ENCODE data around the gene ZRANB1.

ZRANB1 gene

GRCh38 chr10:125017547-125018298, 75.8 kb downstream of the ZRANB1 start:
- H3K27me3 ChIP-seq (ENCODE audit: control insufficient read depth, insufficient read depth, low read length, poor library complexity, severe bottlenecking): no peaks in the 10 kb centered on the region
- no peak overlapping the region for H3K27ac ChIP-seq (ENCODE audit: insufficient read depth, low read depth, low read length, poor library complexity, severe bottlenecking)

GRCh38 chr10:125018576-125019143, 76.7 kb downstream of the ZRANB1 start:
- Histone ChIP-seq H3K9me3 (ENCODE audit: control insufficient read depth, low read length) (no peaks in the 10 kb centered on the region), H3K27me3 (ENCODE audit: control insufficient read depth, insufficient read depth, low read length, poor library complexity, severe bottlenecking) (no peaks in the 10 kb centered on the region), H3K4me3 (ENCODE audit: insufficient read depth, low read depth, low read length) (no peak overlapping the region), H3K4me1 (ENCODE audit: control insufficient read depth, insufficient read depth, low read length) (peaks cover 5% of the 10 kb centered on the region), H3K36me3 (ENCODE audit: control insufficient read depth, insufficient read depth, low read length) (peaks cover 16% of the 10 kb centered on the region), H3K27ac (ENCODE audit: insufficient read depth, low read depth, low read length, poor library complexity, severe bottlenecking) (no peak overlapping the region)
- WGBS, 2 experiments: 94 to 96% methylated on average over 9 of the region's 9 CpGs

More at GRCh38 chr10:125017547-125018298, 75.8 kb downstream of the ZRANB1 start:
- WGBS, 2 experiments: 90% methylated on average over 12 of the region's 12 CpGs
- Histone ChIP-seq H3K36me3 (ENCODE audit: control insufficient read depth, insufficient read depth, low read length) (peaks cover 16% of the 10 kb centered on the region), H3K4me3 (ENCODE audit: insufficient read depth, low read depth, low read length) (no peak overlapping the region), H3K4me1 (ENCODE audit: control insufficient read depth, insufficient read depth, low read length) (peaks cover 5% of the 10 kb centered on the region), H3K9me3 (ENCODE audit: control insufficient read depth, low read length) (no peaks in the 10 kb centered on the region)

DNA sequence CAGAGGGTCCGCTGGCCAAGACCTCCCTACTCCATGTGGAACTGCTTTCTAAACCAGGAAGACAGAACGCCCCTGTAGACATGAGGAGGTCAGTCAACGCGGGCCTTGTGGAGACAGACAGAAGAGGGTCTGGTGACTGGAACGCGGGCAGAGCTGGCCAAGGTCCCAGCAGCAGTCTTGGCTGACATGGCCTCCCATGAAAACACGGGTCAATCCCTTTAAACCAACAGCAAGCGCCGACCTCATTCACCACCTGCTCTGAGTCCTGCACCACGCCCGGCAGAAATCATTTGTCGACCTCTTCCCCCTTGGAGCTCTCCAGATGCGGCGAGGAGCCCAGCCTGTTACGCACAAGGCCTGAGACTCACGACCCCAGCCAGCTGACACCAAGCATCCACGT, 78.5 kb downstream of the ZRANB1 start:
- no peaks in the 10 kb centered on the region for H3K9me3 ChIP-seq (ENCODE audit: control insufficient read depth, low read length)
- H3K27me3 ChIP-seq (ENCODE audit: control insufficient read depth, insufficient read depth, low read length, poor library complexity, severe bottlenecking): no peaks in the 10 kb centered on the region
- H3K36me3 ChIP-seq (ENCODE audit: control insufficient read depth, insufficient read depth, low read length): peaks cover 16% of the 10 kb centered on the region
- WGBS, 2 experiments: 95 to 96% methylated on average over 17 of the region's 17 CpGs
- no peak overlapping the region for H3K27ac ChIP-seq (ENCODE audit: insufficient read depth, low read depth, low read length, poor library complexity, severe bottlenecking)
- H3K4me1 ChIP-seq (ENCODE audit: control insufficient read depth, insufficient read depth, low read length): peaks cover 5% of the 10 kb centered on the region
- no peak overlapping the region for H3K4me3 ChIP-seq (ENCODE audit: insufficient read depth, low read depth, low read length)

- Histone ChIP-seq H3K9me3 (ENCODE audit: control insufficient read depth, low read length) (no peaks in the 10 kb centered on the region), H3K27ac (ENCODE audit: insufficient read depth, low read depth, low read length, poor library complexity, severe bottlenecking) (no peak overlapping the region), H3K27me3 (ENCODE audit: control insufficient read depth, insufficient read depth, low read length, poor library complexity, severe bottlenecking) (no peaks in the 10 kb centered on the region), H3K4me3 (ENCODE audit: insufficient read depth, low read depth, low read length) (no peak overlapping the region), H3K36me3 (ENCODE audit: control insufficient read depth, insufficient read depth, low read length) (peaks cover 16% of the 10 kb centered on the region), H3K4me1 (ENCODE audit: control insufficient read depth, insufficient read depth, low read length) (peaks cover 5% of the 10 kb centered on the region)
- 95 to 97% methylated on average over 9 of the region's 9 CpGs for WGBS, 2 experiments
Measured at GRCh38 chr10:125020871-125021270, 78.9 kb downstream of the ZRANB1 start.

DNA sequence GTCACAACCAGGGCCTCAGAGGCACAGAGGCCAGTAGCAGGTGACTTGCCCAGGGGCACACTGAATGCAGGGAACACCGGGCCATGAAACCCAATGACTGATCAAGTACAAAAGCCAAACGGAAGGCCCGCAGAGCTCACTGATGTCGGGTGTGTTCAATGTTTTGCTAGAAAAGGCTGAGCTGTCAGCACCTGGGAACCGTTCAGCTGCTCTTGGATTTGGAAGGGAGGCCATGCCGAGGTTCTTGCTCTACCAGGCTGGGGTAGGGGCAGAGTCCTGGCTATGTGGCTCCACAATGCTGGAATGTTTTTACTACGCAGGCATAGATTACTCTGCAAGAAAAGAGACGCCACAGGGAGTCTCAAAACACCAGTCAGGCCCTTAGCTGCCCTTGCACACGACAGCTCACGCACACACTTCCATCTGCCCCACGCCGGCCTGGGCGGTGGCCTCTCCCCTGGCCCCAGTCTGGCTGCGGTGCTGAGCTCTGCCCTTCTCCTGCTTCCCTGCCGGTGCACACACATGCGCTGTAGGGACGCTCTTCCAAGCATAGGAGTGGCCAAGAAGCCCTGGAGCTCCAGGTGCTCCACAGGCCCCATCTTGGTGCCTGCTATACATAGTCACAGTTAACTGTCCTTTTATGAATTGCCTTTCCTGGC, 79.9 kb downstream of the ZRANB1 start:
- H3K4me1 ChIP-seq (ENCODE audit: control insufficient read depth, insufficient read depth, low read length): peaks cover 5% of the 10 kb centered on the region
- no peaks in the 10 kb centered on the region for H3K27me3 ChIP-seq (ENCODE audit: control insufficient read depth, insufficient read depth, low read length, poor library complexity, severe bottlenecking)
- H3K36me3 ChIP-seq (ENCODE audit: control insufficient read depth, insufficient read depth, low read length): peaks cover 16% of the 10 kb centered on the region
- no peak overlapping the region for H3K27ac ChIP-seq (ENCODE audit: insufficient read depth, low read depth, low read length, poor library complexity, severe bottlenecking)
- H3K4me3 ChIP-seq (ENCODE audit: insufficient read depth, low read depth, low read length): no peak overlapping the region
- H3K9me3 ChIP-seq (ENCODE audit: control insufficient read depth, low read length): no peaks in the 10 kb centered on the region
- WGBS, 2 experiments: 89 to 90% methylated on average over 17 of the region's 17 CpGs

DNA sequence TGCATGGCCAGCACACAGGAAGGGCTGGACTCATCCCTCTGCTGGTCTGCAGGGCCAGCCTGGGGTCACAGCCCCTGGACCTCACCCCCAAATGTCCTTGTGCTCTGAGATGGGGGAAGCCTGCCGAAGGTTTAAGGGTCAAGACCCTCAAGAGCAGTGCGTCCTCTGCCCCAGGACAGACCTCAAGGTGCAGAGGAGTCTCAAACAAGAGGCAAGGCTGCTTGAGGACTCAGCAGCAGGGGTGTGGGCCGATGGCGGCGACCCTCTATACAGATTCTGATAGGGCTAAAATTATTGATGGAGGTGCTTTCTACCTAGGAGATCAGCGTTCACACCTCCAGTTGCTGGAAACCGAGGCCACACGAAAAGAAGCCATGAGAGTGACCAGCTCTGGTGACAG, 80.7 kb downstream of the ZRANB1 start:
- Histone ChIP-seq H3K36me3 (ENCODE audit: control insufficient read depth, insufficient read depth, low read length) (peaks cover 16% of the 10 kb centered on the region), H3K27ac (ENCODE audit: insufficient read depth, low read depth, low read length, poor library complexity, severe bottlenecking) (no peak overlapping the region), H3K9me3 (ENCODE audit: control insufficient read depth, low read length) (no peaks in the 10 kb centered on the region), H3K4me3 (ENCODE audit: insufficient read depth, low read depth, low read length) (no peak overlapping the region), H3K27me3 (ENCODE audit: control insufficient read depth, insufficient read depth, low read length, poor library complexity, severe bottlenecking) (no peaks in the 10 kb centered on the region), H3K4me1 (ENCODE audit: control insufficient read depth, insufficient read depth, low read length) (peaks cover 4% of the 10 kb centered on the region)
- 90 to 92% methylated on average over 8 of the region's 8 CpGs for WGBS, 2 experiments

GRCh38 chr10:125023255-125023654, 81.3 kb downstream of the ZRANB1 start:
- 90 to 93% methylated on average over 21 of the region's 21 CpGs for WGBS, 2 experiments
- Histone ChIP-seq H3K4me1 (ENCODE audit: control insufficient read depth, insufficient read depth, low read length) (peaks cover 1% of the 10 kb centered on the region), H3K9me3 (ENCODE audit: control insufficient read depth, low read length) (no peaks in the 10 kb centered on the region), H3K27me3 (ENCODE audit: control insufficient read depth, insufficient read depth, low read length, poor library complexity, severe bottlenecking) (no peaks in the 10 kb centered on the region), H3K4me3 (ENCODE audit: insufficient read depth, low read depth, low read length) (no peak overlapping the region), H3K27ac (ENCODE audit: insufficient read depth, low read depth, low read length, poor library complexity, severe bottlenecking) (no peak overlapping the region), H3K36me3 (ENCODE audit: control insufficient read depth, insufficient read depth, low read length) (peaks cover 16% of the 10 kb centered on the region)

DNA sequence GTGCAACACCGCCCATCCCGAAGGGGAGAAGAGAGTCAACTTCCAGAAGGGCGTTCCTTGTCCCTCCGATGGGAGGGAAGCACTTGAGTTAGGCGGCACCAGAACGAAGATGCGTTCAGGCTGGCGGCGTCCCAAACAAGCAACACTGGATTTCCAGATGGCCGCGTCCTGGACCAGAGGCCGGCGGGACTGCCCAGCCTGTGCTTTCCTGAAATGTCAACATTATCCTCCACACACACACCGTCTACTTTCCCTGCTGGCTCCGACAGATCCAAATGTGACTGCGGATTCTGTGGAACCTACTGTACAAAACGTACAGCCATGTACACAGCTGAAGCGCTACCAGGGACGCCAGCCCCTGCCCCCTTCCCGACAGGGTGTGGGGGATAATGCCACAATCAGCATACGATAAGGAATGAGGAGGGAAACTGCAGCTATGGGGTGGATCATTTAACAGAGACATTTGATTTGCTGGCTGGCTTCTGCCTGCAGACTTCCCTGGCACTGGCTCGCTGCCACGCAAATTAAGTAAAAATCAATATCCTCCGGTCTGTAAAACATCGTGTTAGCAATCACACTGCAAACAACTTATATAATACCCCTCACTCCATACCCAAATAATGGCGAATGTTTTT, 82.1 kb downstream of the ZRANB1 start:
- H3K4me1 ChIP-seq (ENCODE audit: control insufficient read depth, insufficient read depth, low read length): peaks cover 9% of the 10 kb centered on the region
- 91 to 94% methylated on average over 26 of the region's 26 CpGs for WGBS, 2 experiments
- H3K36me3 ChIP-seq (ENCODE audit: control insufficient read depth, insufficient read depth, low read length): peaks cover 16% of the 10 kb centered on the region
- no peak overlapping the region for H3K4me3 ChIP-seq (ENCODE audit: insufficient read depth, low read depth, low read length)
- no peak overlapping the region for H3K27ac ChIP-seq (ENCODE audit: insufficient read depth, low read depth, low read length, poor library complexity, severe bottlenecking)
- no peaks in the 10 kb centered on the region for H3K9me3 ChIP-seq (ENCODE audit: control insufficient read depth, low read length)
- no peaks in the 10 kb centered on the region for H3K27me3 ChIP-seq (ENCODE audit: control insufficient read depth, insufficient read depth, low read length, poor library complexity, severe bottlenecking)

DNA sequence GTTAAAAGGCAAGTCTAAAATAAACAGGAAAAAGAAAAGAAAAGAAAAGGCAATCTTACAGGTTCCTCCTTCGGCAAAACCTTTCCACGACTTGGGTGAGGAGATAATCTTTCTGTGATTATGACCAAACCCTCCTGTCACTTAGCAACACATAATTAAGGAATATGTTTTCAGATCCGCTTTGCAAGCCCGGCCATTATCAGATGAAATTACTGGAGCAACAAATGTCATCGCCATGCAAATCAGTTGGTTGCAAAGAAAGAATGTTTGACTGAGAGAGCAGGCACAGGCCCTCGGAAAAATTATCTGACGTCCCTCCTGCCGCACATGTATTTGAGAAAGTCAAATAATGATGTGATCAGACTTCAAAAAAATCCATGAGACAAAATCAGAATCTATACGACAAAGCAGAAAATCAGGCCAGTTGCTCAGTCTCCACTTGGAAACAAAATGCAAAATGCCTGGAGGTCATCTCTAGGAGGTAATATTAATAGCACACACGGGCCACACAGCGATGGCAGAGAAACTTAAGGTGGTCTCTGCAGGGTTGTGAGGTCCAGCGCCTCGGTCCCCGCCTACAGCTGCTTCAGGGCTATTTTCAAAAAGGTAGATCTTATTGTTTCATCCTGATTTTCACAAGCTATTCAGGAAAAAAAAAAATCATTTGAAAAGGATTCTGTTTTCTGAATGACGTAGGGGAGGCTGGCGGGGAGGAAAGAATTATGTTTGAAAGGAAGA, 82.7 kb downstream of the ZRANB1 start:
- H3K9me3 ChIP-seq (ENCODE audit: control insufficient read depth, low read length): no peaks in the 10 kb centered on the region
- H3K4me3 ChIP-seq (ENCODE audit: insufficient read depth, low read depth, low read length): no peak overlapping the region
- no peak overlapping the region for H3K27ac ChIP-seq (ENCODE audit: insufficient read depth, low read depth, low read length, poor library complexity, severe bottlenecking)
- no peaks in the 10 kb centered on the region for H3K27me3 ChIP-seq (ENCODE audit: control insufficient read depth, insufficient read depth, low read length, poor library complexity, severe bottlenecking)
- peaks cover 9% of the 10 kb centered on the region for H3K4me1 ChIP-seq (ENCODE audit: control insufficient read depth, insufficient read depth, low read length)
- 94% methylated on average over 16 of the region's 16 CpGs for WGBS, 2 experiments
- peaks cover 15% of the 10 kb centered on the region for H3K36me3 ChIP-seq (ENCODE audit: control insufficient read depth, insufficient read depth, low read length)
